Measurements from ENCODE around the gene TAS1R3.

Gene TAS1R3

DNA sequence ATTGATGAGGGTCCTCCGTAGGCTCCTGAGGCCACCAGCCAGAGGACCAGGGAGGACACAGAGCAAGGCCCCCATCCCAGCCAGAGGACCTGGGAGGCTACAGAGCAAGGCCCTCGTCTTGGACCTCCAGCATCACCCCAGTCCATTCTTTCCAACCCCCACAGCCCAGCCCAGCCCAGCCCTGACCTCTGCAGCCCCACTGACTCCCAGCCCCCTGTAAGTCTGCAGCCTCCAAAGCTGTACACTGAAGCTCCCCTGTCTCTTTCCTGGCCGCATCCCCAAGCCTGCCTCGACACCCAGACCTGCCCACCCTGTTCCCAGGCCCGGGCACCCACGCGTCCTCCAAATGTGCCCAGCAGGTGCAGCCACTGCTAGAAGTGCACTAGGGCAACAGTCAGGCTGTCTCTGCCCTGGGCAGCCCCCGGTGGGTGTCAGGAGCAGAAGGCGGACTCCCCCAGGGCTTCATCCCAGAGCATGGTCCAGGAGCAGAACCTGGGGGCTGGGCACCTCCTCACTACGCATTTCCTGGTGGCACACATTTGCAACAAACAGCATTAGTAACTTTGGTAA lies 16.0 kb downstream of the TAS1R3 start:
- H3K27me3 ChIP-seq = no peaks in the 10 kb centered on the region
- H3K4me1 ChIP-seq = peaks cover 10% of the 10 kb centered on the region
- no peaks in the 10 kb centered on the region for H3K9me3 ChIP-seq
- peaks cover under 1% of the 10 kb centered on the region; the same call in 1 of the 2 replicates for H3K36me3 ChIP-seq
- DNase-seq = no peak
- H3K4me3 ChIP-seq (ENCODE audit: low read depth, low read length) = peak overlapping the region; percentile 86
- TF ChIP-seq, protein P1, sequence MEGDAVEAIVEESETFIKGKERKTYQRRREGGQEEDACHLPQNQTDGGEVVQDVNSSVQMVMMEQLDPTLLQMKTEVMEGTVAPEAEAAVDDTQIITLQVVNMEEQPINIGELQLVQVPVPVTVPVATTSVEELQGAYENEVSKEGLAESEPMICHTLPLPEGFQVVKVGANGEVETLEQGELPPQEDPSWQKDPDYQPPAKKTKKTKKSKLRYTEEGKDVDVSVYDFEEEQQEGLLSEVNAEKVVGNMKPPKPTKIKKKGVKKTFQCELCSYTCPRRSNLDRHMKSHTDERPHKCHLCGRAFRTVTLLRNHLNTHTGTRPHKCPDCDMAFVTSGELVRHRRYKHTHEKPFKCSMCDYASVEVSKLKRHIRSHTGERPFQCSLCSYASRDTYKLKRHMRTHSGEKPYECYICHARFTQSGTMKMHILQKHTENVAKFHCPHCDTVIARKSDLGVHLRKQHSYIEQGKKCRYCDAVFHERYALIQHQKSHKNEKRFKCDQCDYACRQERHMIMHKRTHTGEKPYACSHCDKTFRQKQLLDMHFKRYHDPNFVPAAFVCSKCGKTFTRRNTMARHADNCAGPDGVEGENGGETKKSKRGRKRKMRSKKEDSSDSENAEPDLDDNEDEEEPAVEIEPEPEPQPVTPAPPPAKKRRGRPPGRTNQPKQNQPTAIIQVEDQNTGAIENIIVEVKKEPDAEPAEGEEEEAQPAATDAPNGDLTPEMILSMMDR (IDR thresholded peaks at IDR 0.05; ENCODE audit: low read depth, low read length) = no peak

DNA sequence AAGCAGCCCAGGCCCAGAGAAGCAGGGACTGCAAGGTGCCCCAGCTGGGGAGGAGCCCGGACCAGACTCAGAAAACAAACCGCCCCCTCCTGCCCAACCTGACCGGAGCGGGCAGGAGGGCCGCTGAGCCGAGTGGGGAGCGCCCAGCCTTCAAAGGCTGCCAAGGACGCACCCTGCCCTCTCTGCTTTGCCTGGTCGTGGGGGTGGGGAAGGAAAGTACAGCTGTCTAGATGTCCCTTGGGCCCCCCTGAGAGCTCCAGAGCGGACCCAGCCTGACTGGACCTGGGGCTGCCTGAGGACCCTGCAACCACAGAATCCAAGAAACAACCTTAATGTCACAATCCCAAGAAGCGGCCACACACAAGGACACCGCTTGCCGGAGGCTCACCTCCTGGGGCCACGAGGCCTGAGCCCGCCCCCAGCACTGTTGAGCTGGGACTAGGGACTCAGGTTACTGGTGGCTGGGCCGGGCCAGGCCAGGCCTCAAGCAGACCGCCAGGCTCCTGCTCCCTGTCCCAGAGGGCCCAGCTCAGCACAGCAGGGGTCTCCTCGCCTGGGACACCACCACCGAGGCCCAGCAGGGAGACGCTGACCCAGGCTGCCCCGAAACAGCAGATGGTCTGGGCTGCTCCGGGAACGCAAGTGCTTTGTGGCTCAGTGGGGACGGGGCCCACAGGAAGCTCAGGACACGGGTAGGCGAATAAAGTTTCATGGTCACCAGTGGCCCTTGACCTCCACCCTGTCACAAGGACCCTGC lies 16.8 kb downstream of the TAS1R3 start:
- peaks cover 18% of the 10 kb centered on the region for H3K4me1 ChIP-seq

DNA sequence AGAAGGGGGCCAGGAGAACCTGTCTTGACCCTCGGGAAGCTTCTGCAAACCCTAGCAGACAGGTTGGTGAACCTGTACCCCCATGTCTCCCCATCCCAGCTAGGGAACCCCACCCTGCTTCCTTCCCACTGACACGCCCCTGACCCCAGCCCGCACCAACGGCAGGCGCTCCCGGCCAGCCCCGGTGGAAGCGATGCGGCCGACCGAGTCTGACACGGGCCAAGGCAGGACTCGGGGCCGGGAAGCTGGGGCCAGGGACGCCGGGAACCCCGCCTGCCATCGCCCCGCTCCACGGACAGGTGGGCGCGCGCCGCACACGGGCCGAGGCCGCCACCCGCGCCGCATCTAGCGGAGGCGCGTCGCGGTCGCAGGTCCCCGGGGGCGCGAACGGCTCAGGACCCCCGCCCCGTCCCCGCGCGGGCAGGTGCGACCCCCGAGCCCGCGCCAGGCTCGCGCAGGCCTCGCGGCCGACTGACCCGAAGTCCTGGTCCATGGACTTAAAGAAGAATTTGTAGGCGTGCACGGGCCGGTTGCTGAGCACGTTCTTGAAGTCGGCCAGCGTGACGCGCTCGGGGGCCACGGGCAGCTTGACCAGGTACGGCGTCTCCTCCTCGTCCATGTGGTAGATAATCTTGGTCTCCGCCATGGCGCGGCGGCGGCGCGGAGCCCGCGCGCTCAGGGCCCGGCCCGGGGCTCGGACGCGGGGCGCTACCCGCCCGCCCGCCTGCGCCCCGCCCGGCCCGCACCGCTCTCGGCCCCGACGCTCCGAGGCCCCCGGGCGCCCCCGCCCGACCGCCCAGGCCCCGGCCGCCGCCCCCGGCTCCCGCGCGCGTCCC lies 17.6 kb downstream of the TAS1R3 start:
- no peak for DNase-seq
- no peaks in the 10 kb centered on the region for H3K9me3 ChIP-seq
- H3K4me1 ChIP-seq = peaks cover 24% of the 10 kb centered on the region
- TF ChIP-seq, protein P1 (IDR thresholded peaks at IDR 0.05; ENCODE audit: low read depth, low read length) = no peak
- peak overlapping the region; percentile 86 for H3K4me3 ChIP-seq (ENCODE audit: low read depth, low read length)
- no peaks in the 10 kb centered on the region for H3K36me3 ChIP-seq
- no peaks in the 10 kb centered on the region for H3K27me3 ChIP-seq

More for the DNA sequence above, 16.8 kb downstream of the TAS1R3 start:
- Histone ChIP-seq H3K27me3 (no peaks in the 10 kb centered on the region), H3K4me3 (ENCODE audit: low read depth, low read length) (peak overlapping the region; percentile 86), H3K36me3 (no peaks in the 10 kb centered on the region), H3K9me3 (no peaks in the 10 kb centered on the region)
- TF ChIP-seq, protein P1 (IDR thresholded peaks at IDR 0.05; ENCODE audit: low read depth, low read length) = no peak
- peak; percentile 52 for DNase-seq

DNA sequence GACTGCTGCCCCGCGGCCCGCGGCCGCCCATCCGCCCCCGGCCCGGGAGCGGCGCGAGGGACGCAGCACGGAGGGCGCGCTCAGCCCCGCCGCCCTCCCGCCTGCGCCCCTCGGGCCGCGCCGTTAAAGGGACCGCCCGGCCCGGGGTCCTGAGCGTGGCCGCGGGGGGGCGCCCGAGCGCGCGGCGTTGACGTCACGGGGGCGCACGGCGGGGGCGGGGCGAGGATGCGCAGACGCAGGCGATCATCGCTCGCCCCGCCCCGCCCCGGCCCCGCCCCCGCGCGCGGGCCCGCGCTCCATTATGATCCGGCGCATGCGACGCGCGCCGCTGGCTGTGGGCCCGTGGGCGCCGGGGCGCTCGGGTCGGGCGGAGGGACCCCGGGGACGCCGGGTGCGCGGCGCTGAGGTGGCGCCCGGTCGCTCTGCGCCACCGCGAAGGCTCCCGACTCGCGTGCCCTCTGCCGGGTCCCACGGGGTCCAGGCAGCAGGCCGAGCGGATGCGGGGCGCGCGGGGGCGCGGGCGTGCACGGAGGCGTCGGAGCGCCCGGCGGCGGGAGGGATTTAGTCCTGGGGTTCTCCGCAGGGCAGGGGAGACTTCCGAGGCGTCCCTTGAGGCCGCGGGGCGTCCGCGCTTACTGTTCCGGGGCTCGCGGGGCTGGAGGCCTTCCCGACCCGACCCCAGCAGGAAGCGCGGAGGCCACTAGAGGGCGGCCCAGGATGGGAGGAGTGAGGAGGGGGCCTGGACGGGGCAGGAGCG lies 18.4 kb downstream of the TAS1R3 start, which contains the start of gene DVL1:
DVL1 (minus strand) TSS at position 163 of the 757 bp plus-strand sequence. CDS start 353 bp downstream, outside the sequence.
- no peaks in the 10 kb centered on the region for H3K27me3 ChIP-seq
- no peaks in the 10 kb centered on the region for H3K9me3 ChIP-seq
- peak within 1 kb of the TSS; percentile 86 for H3K4me3 ChIP-seq (ENCODE audit: low read depth, low read length)
- TF ChIP-seq, protein P1 (IDR thresholded peaks at IDR 0.05; ENCODE audit: low read depth, low read length) = peak; percentile 49
- peak; percentile 84 for DNase-seq
- H3K36me3 ChIP-seq = no peaks in the 10 kb centered on the region
- H3K4me1 ChIP-seq = peaks cover 27% of the 10 kb centered on the region

DNA sequence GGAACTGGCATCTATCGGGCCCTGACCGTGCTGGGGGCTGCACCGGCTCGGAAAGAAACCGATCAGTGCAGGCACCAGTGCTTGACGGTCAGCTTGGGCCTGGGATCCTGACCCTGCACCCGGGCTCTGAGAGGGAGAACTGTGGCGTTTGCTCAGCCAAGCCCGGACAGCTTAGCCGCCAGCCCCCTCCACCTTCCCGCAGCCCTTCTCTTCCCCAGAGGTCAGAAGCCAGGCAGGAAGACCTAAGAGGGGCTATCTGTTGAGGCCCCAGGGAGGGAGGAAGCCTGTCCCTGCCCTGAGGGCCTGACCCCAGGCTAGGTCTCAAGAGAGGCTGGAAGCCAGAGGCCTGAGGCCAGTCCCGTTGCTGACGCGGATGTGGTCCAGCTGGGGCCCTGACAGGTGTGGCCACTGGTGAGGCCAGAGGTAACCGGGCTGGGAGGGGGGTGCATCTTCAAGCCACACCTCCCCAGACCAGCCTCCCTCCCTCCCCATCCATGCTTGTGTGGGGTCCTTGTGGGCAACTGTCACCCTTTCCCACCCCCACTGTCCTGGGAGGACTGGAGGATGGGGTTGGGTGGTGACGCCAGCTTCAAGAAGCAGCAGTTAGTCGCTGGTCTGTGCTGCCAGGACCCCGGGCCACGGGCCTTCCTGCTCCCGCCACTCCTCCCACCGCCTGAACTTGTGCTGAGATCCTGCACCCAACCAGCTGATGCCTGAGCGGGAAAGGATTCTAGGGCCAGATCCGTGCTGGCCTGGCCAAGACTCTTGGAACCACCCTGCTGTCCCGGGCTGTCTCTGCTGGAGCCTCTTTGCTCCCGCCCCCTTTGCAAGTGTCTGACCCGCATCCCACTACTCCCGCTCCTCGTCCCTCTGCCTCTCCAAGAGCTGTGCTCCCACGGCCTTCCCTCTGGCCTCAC lies 20.7 kb downstream of the TAS1R3 start:
- Histone ChIP-seq H3K36me3 (no peaks in the 10 kb centered on the region), H3K27me3 (no peaks in the 10 kb centered on the region), H3K9me3 (no peaks in the 10 kb centered on the region), H3K4me1 (peaks cover 27% of the 10 kb centered on the region), H3K4me3 (ENCODE audit: low read depth, low read length) (no peak overlapping the region)
- DNase-seq = no peak
- TF ChIP-seq, protein P1 (IDR thresholded peaks at IDR 0.05; ENCODE audit: low read depth, low read length) = no peak

All from BE2C (cell line).